Activated CD4-positive, alpha-beta memory T cell treated with anti-CD3 and anti-CD28 coated beads, Interleukin-2, amount 10 ng/mL, durations not matched to agents 7 days and 5 days (primary cell): ENCODE data around the gene AMN. TPM values are rescaled to one million over a fixed set of nuclear protein-coding genes. Genes with fewer than 3 reads are reported as not detected.
A peak's percentile ranks its signal among the peaks of the same experiment; 100 is the strongest.
"Not testable (repeated sequence)": the region's sequence is repeated elsewhere in the genome, so short reads cannot be mapped to it uniquely, and the experiment has no call there.

Experiments
- CTCF ChIA-PET: fragments of 350-600 bp; sonication (Branson Sonifier 250); formaldehyde crosslinking; loops from one replicate; lab custom pipeline; 2021; ENCODE audit warnings: antibody characterized with exemption, inconsistent platforms; lab: Charles Lee
- POLR2A ChIA-PET: fragments of 350-600 bp; sonication (Branson Sonifier 250); formaldehyde crosslinking; loops from one replicate; lab custom pipeline; 2021; ENCODE audit warnings: antibody characterized with exemption; lab: Charles Lee
- DNase-seq: peaks from one replicate; pipeline ENCODE4 v3.0.0-alpha.2; 2020
- H3K27ac Mint-ChIP-seq: one replicate; pipeline ENCODE4 v1.8.0; 2021; ENCODE audit warnings: mild to moderate bottlenecking, mixed read lengths
- H3K27me3 Mint-ChIP-seq: one replicate; pipeline ENCODE4 v1.8.0; 2021; ENCODE audit warnings: mixed read lengths
- H3K36me3 Mint-ChIP-seq: one replicate; pipeline ENCODE4 v1.8.0; 2021; ENCODE audit warnings: low read depth, mixed read lengths
- H3K4me1 Mint-ChIP-seq: one replicate; pipeline ENCODE4 v1.8.0; 2021; ENCODE audit warnings: mixed read lengths
- H3K4me3 Mint-ChIP-seq: one replicate; pipeline ENCODE4 v1.8.0; 2021; ENCODE audit warnings: mild to moderate bottlenecking, mixed read lengths
- H3K9me3 Mint-ChIP-seq: one replicate; pipeline ENCODE4 v1.8.0; 2021; ENCODE audit warnings: mixed read lengths
- total RNA-seq, 2 experiments: library from RNA; stranded (reverse); gene quantifications; one replicate each; pipeline ENCODE4 v1.2.3, GENCODE V29; 2021

The AMN gene
- under 1 TPM; 0.20 to 0.23 TPM for total RNA-seq

DNA sequence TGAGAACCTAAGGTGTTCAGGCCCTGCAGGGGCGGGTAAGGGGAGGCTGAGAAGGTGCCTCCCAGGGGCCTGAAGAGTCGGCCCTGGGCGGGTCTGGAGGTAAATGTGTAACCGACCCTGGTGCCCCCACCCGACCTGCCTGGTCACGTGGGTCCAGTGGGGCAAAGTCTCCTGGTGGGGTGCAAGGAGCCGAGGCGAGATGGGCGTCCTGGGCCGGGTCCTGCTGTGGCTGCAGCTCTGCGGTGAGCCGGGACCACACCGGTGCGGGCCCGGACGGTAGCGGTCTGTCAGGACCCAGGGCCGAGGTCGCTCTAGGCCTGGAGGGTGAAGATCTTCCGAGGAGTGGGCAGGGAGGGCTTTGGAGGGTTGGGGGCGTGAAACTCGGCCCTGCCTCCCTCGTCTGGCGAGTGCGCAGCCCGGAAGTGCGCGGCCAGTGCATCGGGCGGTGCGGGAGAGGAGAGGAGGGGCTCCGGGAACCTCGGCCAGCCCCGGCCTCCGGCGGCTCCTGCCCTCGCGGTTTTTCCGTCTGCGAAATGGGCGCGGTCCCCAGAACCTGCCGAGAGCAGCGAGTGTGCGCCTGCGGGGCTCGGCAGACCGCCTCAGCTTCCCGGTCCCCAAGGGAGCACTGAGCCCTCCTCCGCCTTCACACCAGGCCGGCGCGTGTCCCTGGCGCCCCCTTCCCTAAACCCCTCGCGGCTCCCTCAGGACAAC lies at the start of gene AMN:
Gene AMN, plus strand, starts transcription at position 174 of the 711 bp plus-strand sequence. Its CDS starts 26 bp downstream, at position 200.
- ChIA-PET POLR2A (no interaction called here), CTCF (no interaction called here)
- H3K4me3 Mint-ChIP-seq, result peak within 1 kb of the TSS; percentile 42
- no peak for DNase-seq
- no peaks in the 10 kb centered on the region for H3K36me3 Mint-ChIP-seq
- no peaks in the 10 kb centered on the region for H3K9me3 Mint-ChIP-seq
- H3K27ac Mint-ChIP-seq, result no peak within 1 kb of the TSS
- peaks cover 4% of the 10 kb centered on the region for H3K4me1 Mint-ChIP-seq
- peaks cover 32% of the 10 kb centered on the region for H3K27me3 Mint-ChIP-seq

DNA sequence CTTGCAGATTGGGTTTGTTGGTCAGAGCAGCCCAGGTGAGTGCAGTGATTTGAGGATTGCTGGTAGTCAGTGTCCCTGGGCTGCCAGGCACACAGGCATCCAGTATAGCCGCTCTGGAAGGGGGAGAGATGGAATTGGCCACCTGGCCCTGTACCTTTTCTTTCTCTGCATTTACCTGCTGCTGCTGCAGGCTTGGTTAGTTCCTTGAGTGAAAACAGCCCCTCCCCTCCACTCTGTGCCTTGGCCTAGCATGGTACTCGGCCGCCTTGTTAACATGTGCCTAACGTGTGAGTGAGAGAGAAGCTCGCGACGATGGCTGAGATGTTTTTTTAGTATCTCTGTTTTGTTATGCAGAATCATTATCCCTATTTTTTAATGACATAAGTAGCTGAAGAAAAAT lies 49.3 kb upstream of the AMN start:
- no peaks in the 10 kb centered on the region for H3K9me3 Mint-ChIP-seq
- no peaks in the 10 kb centered on the region for H3K27me3 Mint-ChIP-seq
- peaks cover 23% of the 10 kb centered on the region for H3K36me3 Mint-ChIP-seq
- CTCF ChIA-PET, result no interaction called here
- H3K4me1 Mint-ChIP-seq, result peaks cover 25% of the 10 kb centered on the region
- H3K4me3 Mint-ChIP-seq, result no peak overlapping the region
- no peak for DNase-seq
- no peak overlapping the region for H3K27ac Mint-ChIP-seq
- POLR2A ChIA-PET, result no interaction called here

DNA sequence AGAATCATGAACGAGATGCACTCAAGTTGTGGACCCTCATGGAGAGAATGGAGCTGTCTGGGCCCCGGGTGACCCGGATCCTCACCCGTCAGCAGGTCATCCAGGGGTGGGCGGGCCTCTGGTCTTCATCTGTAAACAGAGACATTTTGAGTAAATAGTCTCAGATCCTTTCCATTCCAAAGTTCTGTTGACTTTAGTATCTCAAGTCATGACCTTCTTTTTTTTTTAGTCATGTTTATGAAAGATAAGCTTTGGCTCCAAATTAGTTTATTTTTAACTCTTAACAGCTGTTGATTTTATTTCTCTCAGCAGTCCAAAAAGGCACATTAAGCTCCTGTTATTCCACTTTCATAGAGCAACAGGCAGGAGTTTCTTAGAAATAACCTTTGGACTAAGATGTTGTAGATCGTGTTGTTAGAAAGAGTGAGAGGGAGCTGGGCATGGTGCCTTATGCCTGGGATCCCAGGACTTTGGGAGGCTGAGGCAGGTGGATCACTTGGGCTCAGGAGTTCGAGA lies 48.9 kb upstream of the AMN start:
- H3K36me3 Mint-ChIP-seq, result peaks cover 22% of the 10 kb centered on the region
- no peak overlapping the region for H3K27ac Mint-ChIP-seq
- H3K4me3 Mint-ChIP-seq, result no peak overlapping the region
- no peaks in the 10 kb centered on the region for H3K9me3 Mint-ChIP-seq
- DNase-seq, result no peak
- CTCF ChIA-PET, result no interaction called here
- POLR2A ChIA-PET, result no interaction called here
- H3K27me3 Mint-ChIP-seq, result no peaks in the 10 kb centered on the region
- peaks cover 25% of the 10 kb centered on the region for H3K4me1 Mint-ChIP-seq

DNA sequence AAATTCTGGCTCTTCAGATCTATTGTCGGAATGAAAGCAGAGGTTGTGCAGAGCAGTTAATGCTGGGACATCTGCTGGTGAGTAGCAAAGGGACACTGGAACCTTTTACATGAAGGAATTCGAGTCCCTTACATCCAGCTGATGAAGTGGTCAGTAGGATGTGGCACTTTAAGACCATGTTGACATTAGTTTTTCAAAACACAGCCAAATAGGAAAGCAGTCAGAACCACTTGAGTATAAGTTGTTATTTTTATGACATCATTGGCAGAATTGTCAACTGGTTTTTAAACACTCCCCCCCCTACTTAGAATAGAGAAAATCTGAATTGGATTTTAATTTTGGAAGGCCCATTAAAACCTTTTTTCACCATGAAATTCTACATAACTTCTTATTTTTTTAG lies 46.8 kb upstream of the AMN start:
- Mint-ChIP-seq H3K27ac (no peak overlapping the region), H3K4me3 (no peak overlapping the region), H3K27me3 (no peaks in the 10 kb centered on the region), H3K9me3 (no peaks in the 10 kb centered on the region), H3K4me1 (peaks cover 16% of the 10 kb centered on the region), H3K36me3 (peaks cover 20% of the 10 kb centered on the region)
- CTCF ChIA-PET, result no interaction called here
- POLR2A ChIA-PET, result no interaction called here
- no peak for DNase-seq

DNA sequence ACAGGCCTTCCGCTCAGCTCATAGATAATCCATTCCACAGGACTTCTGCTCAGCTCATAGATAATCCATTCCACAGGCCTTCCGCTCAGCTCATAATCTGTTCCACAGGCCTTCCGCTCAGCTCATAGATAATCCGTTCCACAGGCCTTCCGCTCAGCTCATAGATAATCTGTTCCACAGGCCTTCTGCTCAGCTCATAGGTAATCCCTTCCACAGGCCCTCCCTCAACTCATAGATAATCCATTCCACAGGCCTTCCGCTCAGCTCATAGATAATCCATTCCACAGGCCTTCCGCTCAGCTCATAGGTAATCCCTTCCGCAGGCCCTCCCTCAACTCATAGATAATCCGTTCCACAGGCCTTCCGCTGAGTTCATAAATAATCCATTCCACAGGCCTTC lies 45.0 kb upstream of the AMN start:
- peaks cover 11% of the 10 kb centered on the region for H3K4me1 Mint-ChIP-seq
- not testable (repeated sequence) for H3K9me3 Mint-ChIP-seq, H3K27me3 Mint-ChIP-seq, H3K36me3 Mint-ChIP-seq, H3K4me3 Mint-ChIP-seq, DNase-seq, H3K27ac Mint-ChIP-seq
- ChIA-PET CTCF (interaction anchor here (1.7 kb wide), 1 partner anchor 103 kb away, joined by 7 read pairs; no protein-coding TSS in a partner anchor), POLR2A (interaction anchor here (0.9 to 1.0 kb wide), 2 partner anchors 10 to 11 kb away, joined by 3 read pairs; no protein-coding TSS in a partner anchor)

DNA sequence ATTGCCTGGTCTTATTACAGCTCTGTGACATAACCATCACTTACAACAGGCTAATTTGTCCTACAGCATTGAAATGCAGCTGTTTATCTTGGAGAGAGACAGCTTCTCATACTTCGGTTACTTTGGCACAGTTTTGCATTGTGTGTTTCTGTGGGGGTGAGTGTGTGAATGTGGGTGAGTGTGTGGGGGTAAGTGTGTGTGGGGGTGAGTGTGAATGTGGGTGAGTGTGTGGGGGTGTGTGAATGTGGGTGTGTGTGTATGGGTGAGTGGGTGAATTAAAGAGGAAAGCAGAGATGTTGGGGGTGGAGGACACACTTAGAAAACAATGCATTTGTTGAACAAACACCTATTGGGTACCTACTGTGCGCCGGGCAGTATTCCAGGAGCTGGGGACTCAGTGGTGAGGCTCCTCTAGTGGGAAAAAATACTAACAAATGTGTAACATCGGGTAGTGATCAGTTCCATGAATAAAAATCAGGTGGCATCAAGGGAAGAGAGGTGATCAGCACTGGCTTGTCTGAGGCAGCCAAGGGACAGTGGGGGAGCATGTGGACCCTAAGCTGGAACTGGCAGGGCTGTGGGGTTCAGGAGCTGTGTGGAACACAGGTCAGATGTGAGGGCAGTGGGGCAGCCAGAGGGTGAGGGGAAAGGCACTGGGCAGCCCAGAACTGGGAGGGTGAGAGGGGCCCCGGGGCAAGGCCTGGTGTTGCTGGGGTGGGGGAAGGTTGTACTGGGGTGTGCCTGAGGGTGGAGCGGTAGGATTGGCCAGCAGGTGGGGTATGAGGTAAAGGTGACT lies 44.1 kb upstream of the AMN start:
- Mint-ChIP-seq H3K4me1 (peaks cover 18% of the 10 kb centered on the region), H3K9me3 (no peaks in the 10 kb centered on the region), H3K27ac (no peak overlapping the region), H3K36me3 (peaks cover 10% of the 10 kb centered on the region), H3K4me3 (no peak overlapping the region), H3K27me3 (no peaks in the 10 kb centered on the region)
- ChIA-PET POLR2A (no interaction called here), CTCF (interaction anchor here (1.7 kb wide), 1 partner anchor 104 kb away, joined by 7 read pairs; no protein-coding TSS in a partner anchor)
- DNase-seq, result no peak

DNA sequence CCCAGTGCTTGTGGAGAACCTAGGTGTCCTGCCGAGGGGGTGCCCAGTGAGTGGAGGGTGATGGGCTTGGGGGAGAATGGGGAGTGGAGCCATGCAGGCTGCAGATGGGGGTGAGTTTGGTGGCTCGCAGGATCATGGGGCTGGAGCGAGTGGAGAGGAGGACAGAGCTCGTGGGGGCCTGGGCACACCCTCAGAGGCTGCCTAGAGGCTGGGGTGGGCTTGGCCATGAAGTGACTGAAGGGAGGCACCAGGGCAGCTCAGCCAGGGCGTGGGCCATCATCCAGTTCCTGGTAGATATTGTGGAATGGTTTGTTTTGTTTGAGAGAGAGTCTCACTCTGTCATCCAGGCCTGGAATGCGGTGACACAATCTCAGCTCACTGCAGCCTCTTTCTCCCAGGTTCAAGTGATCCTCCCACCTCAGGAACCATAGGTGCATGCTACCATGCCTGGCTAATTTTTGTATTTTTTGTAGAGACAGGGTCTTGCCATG lies 43.4 kb upstream of the AMN start:
- H3K27ac Mint-ChIP-seq, result no peak overlapping the region
- ChIA-PET CTCF (no interaction called here), POLR2A (interaction anchor here (1.1 kb wide), 1 partner anchor 18 kb away, joined by 3 read pairs; no protein-coding TSS in a partner anchor)
- DNase-seq, result no peak
- H3K4me1 Mint-ChIP-seq, result peaks cover 19% of the 10 kb centered on the region
- H3K36me3 Mint-ChIP-seq, result peaks cover 12% of the 10 kb centered on the region
- no peak overlapping the region for H3K4me3 Mint-ChIP-seq
- H3K9me3 Mint-ChIP-seq, result no peaks in the 10 kb centered on the region
- H3K27me3 Mint-ChIP-seq, result no peaks in the 10 kb centered on the region

DNA sequence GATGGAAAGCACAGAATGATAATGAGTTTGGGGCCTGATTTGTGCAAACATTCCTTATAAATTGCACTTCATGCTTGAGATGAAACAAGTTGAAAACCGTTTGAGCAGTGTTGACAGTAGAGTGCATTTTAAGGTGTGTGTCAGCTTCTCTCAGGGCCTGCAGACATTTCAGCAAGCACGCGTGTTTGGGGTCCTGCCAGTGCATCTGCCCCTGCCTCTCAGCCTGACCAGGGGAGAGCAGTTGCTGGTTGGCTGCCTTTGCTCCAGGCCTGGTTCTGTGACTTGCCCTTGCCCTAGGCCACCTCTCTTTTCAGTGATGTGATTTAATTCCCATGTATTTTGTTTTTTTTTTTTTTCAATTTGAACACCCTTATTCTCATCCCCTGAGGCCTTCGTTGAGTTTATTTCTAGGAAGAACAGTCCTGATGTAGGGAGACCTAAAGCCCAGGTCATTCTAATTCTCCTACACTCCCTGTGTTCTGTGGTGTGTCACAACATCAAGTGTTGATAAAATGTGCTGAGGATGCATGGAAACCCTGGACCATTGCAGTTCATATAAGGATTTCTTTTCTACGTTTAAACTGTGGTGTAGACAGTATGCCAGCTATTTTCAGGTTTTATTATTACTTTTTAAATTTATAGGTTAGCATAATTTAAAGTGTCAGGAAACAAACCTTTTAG lies 40.1 kb upstream of the AMN start:
- no peak overlapping the region for H3K27ac Mint-ChIP-seq

DNA sequence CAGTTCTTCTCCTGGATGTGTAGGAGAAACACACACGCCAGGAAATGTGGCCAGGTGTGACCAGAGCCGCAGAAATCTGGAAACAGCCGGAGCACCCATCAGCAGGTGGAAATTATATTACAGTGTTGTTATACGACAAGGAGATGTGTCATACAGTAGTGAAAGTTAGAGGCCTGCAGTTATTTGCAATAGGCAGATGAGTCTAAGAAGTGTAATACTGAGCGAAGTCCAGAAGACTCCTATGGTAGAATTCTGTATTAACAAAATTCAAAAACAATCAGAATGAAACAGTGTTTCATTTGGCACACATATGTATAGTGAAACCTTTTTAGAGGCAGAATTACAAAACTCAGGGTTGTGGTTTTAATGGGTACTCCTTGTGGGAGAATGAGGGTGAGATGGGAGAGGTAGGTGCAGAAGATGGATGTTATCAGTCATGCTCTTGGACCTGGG lies 39.3 kb upstream of the AMN start:
- Mint-ChIP-seq H3K4me1 (peaks cover 19% of the 10 kb centered on the region), H3K9me3 (no peaks in the 10 kb centered on the region), H3K27me3 (no peaks in the 10 kb centered on the region), H3K4me3 (no peak overlapping the region), H3K36me3 (peaks cover 30% of the 10 kb centered on the region), H3K27ac (peak overlapping the region; percentile 34)
- DNase-seq, result no peak
- ChIA-PET CTCF (no interaction called here), POLR2A (no interaction called here)

More for the DNA sequence above, 40.1 kb upstream of the AMN start:
- ChIA-PET POLR2A (no interaction called here), CTCF (no interaction called here)
- Mint-ChIP-seq H3K36me3 (peaks cover 26% of the 10 kb centered on the region), H3K4me1 (peaks cover 19% of the 10 kb centered on the region), H3K27me3 (no peaks in the 10 kb centered on the region), H3K4me3 (no peak overlapping the region), H3K9me3 (no peaks in the 10 kb centered on the region)
- no peak for DNase-seq

DNA sequence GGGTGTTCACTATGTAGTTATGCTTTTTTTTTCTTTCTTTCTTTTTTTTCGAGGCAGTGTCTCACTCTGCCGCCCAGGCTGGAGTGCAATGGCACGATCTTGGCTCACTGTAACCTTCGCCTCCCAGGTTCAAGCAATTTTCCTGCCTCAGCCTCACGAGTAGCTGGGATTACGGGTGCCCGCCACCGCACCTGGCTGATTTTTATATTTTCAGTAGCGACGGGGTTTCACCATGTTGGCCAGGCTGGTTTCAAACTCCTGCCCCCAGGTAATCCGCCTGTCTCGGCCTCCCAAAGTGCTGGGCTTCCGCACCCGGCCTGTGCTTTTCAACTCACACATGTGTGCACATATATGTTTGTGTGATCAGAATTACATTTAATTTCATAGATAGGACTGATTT lies 38.9 kb upstream of the AMN start:
- CTCF ChIA-PET, result no interaction called here
- Mint-ChIP-seq H3K36me3 (peaks cover 34% of the 10 kb centered on the region), H3K27me3 (no peaks in the 10 kb centered on the region), H3K9me3 (no peaks in the 10 kb centered on the region), H3K4me1 (peaks cover 19% of the 10 kb centered on the region), H3K27ac (no peak overlapping the region), H3K4me3 (no peak overlapping the region)
- POLR2A ChIA-PET, result no interaction called here
- no peak for DNase-seq

DNA sequence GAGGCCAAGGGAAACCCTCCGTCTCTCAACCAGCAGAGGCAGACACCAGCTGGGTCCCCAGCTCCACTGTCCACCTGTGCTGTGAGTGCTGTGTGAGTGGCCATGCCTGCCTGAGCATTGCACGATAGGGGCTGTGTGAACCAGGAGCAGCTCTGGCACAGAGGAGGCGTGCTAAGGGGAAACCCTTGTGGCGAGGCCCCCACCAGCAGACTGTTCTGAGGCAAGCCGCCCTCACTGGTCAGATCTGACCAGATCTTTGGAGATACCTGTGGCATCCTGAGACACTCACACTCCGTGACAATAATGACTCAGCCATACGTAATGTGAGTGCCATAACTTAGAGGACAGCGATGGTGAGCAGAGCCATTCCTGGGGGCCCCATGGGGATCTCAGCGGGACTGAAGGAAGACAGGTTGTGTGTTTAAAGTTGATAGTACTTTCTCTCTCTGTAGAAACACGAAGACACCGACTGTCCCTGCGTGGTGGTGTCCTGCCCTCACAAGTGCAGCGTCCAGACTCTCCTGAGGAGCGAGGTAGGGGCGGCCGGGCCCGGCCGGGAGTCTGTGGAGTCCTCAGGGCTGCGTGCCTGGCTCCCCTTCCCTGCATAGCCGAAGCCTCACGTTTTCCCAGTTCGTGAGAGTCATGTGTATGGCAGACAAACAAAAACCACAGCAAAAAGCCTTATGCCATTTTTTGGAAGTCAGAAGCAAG lies 36.6 kb upstream of the AMN start:
- Mint-ChIP-seq H3K36me3 (peaks cover 37% of the 10 kb centered on the region), H3K4me1 (peaks cover 19% of the 10 kb centered on the region), H3K27me3 (no peaks in the 10 kb centered on the region), H3K27ac (no peak overlapping the region), H3K4me3 (no peak overlapping the region), H3K9me3 (no peaks in the 10 kb centered on the region)
- CTCF ChIA-PET, result no interaction called here
- POLR2A ChIA-PET, result no interaction called here
- DNase-seq, result no peak

DNA sequence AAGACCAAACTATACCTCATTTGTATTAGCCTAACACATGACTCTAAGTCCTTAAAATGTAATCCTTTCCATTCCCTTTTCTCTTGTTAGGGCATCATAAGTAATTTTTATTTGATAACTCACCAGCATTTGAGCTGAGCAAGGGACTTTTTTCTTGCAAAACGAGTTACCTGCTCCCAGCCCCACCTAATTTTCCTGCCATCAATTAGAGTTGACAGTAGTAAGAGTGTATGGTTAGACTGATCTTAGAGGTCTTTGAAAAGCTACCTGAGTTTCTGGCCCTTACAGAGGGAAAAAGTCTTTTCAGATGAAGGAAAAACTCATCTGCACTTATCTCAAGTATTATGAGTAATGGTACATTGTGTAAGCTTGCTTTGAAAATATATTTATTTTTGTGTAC lies 33.7 kb upstream of the AMN start:
- CTCF ChIA-PET, result no interaction called here
- POLR2A ChIA-PET, result interaction anchor here (1.0 kb wide), 1 partner anchor 11 kb away, joined by 3 read pairs; no protein-coding TSS in a partner anchor
- no peak overlapping the region for H3K27ac Mint-ChIP-seq
- H3K36me3 Mint-ChIP-seq, result peaks cover 47% of the 10 kb centered on the region
- H3K4me1 Mint-ChIP-seq, result no peaks in the 10 kb centered on the region
- H3K27me3 Mint-ChIP-seq, result no peaks in the 10 kb centered on the region
- no peak overlapping the region for H3K4me3 Mint-ChIP-seq
- no peaks in the 10 kb centered on the region for H3K9me3 Mint-ChIP-seq
- DNase-seq, result no peak
